Hepatocyte (in vitro differentiated cells): ENCODE measurements around the gene POU3F1. TPM values are rescaled to one million over a fixed set of nuclear protein-coding genes. Genes with fewer than 3 reads are reported as not detected.

Experiments
- DNase-seq: peaks from one replicate; pipeline ENCODE4 v3.0.0-alpha.2; 2016; ENCODE audit warnings: low spot score
- H2AFZ ChIP-seq: fragments of 200-600 bp; sonication (generic); 2 replicates; pipeline ENCODE4 v1.6.0; 2016; ENCODE audit warnings: antibody characterized with exemption, mild to moderate bottlenecking
- H3K27ac ChIP-seq: fragments of 200-600 bp; sonication (generic); 2 replicates; pipeline ENCODE4 v1.5.1; 2016; ENCODE audit warnings: mild to moderate bottlenecking
- H3K27me3 ChIP-seq: fragments of 200-600 bp; sonication (generic); 2 replicates; pipeline ENCODE4 v1.6.1; 2016
- H3K36me3 ChIP-seq: fragments of 200-600 bp; sonication (generic); replicated peaks from 2 replicates; pipeline ENCODE4 v1.5.1; 2016; ENCODE audit warnings: low read depth; ENCODE audit not compliant: insufficient read depth
- H3K4me1 ChIP-seq: fragments of 200-600 bp; sonication (generic); 2 replicates; pipeline ENCODE4 v1.5.1; 2016; ENCODE audit warnings: mild to moderate bottlenecking, moderate library complexity; ENCODE audit not compliant: insufficient read depth
- H3K4me2 ChIP-seq: fragments of 200-600 bp; sonication (generic); 2 replicates; pipeline ENCODE4 v1.6.0; 2016
- H3K4me3 ChIP-seq: fragments of 200-600 bp; sonication (generic); 2 replicates; pipeline ENCODE4 v1.5.1; 2016; ENCODE audit warnings: mild to moderate bottlenecking
- H3K79me2 ChIP-seq: fragments of 200-600 bp; sonication (generic); 2 replicates; pipeline ENCODE4 v1.6.0; 2017; ENCODE audit warnings: mild to moderate bottlenecking
- H3K9me2 ChIP-seq: fragments of 200-600 bp; sonication (generic); replicated peaks from 2 replicates; pipeline ENCODE4 v1.6.0; 2017; ENCODE audit warnings: mild to moderate bottlenecking; ENCODE audit not compliant: insufficient read depth
- H3K9me3 ChIP-seq: fragments of 200-600 bp; sonication (generic); 2 replicates; pipeline ENCODE4 v1.5.1; 2016; ENCODE audit warnings: low read depth, mild to moderate bottlenecking
- H4K20me1 ChIP-seq: fragments of 200-600 bp; sonication (generic); 2 replicates; pipeline ENCODE4 v1.6.0; 2016; ENCODE audit warnings: mild to moderate bottlenecking; ENCODE audit not compliant: insufficient read depth, poor library complexity, severe bottlenecking
- CTCF ChIP-seq: fragments of 200-600 bp; sonication (generic); IDR thresholded peaks from 2 replicates; pipeline ENCODE4 v1.5.1; 2016; ENCODE audit warnings: antibody characterized with exemption, mild to moderate bottlenecking; ENCODE audit not compliant: poor library complexity
- EZH2 ChIP-seq: fragments of 200-600 bp; sonication (generic); IDR thresholded peaks from 2 replicates; pipeline ENCODE4 v1.6.1; 2016; ENCODE audit warnings: antibody characterized with exemption, mild to moderate bottlenecking, borderline replicate concordance
- EZH2phosphoT487 ChIP-seq: fragments of 200-600 bp; sonication (generic); IDR thresholded peaks from one replicate; pipeline ENCODE4 v1.6.1; 2018; ENCODE audit warnings: antibody characterized with exemption, mild to moderate bottlenecking, low read depth, moderate library complexity; ENCODE audit not compliant: unreplicated experiment, severe bottlenecking
- WGBS: methylation state at CpG from one replicate; pipeline ENCODE4 v1.1.6; 2016; ENCODE audit warnings: low lambda C conversion rate; ENCODE audit errors: missing lambda C conversion rate; 5-methylcytosine and 5-hydroxymethylcytosine counted together
- polyA plus RNA-seq: library from polyadenylated mRNA; unstranded; fragments of >200 nt; fragmentation: Nextera tagmentation; extraction: Ambion mirVana; gene quantifications from 2 replicates; pipeline ENCODE4 v1.2.1, GENCODE V29; 2016
- total RNA-seq: library from RNA; depleted of rRNA; stranded (reverse); fragments of >200 nt; gene quantifications from 2 replicates; pipeline ENCODE4 v1.2.3, GENCODE V29; 2014

POU3F1 gene
- total and polyA plus RNA-seq, 2 experiments from 2014 or later = 0.73 TPM; not detected in 1

DNA sequence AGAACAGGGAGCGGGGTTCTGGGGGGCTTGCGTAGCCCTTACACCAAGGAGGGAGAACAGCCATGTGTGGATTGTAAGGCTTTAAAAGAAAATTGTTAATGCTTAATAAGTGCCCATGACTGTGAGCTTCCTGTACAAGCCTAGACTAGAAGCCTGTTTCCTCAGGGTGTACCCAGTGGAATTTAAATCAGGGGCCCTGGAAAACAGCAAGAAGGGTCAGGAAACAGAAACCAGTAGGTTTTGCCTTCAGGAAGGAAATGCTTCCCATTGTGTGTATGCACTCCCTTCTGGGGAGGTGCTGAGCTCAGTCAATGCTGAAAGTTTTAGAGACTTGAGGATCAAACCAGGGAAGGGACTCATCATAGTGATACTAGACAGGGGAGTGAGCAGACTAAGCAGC is 21.4 kb downstream of the POU3F1 start:
- Histone ChIP-seq H3K79me2 (no peaks in the 10 kb centered on the region), H2AFZ (no peak overlapping the region), H3K27me3 (no peaks in the 10 kb centered on the region), H3K36me3 (peaks cover 3% of the 10 kb centered on the region), H3K4me2 (no peak overlapping the region), H4K20me1 (no peaks in the 10 kb centered on the region), H3K9me2 (no peaks in the 10 kb centered on the region), H3K4me3 (no peak overlapping the region), H3K9me3 (no peaks in the 10 kb centered on the region), H3K27ac (no peak overlapping the region), H3K4me1 (peaks cover 18% of the 10 kb centered on the region)
- TF ChIP-seq CTCF (no peak), EZH2phosphoT487 (no peak), EZH2 (no peak)
- no peak for DNase-seq
- WGBS = 100% methylated on average over 2 of the region's 2 CpGs

DNA sequence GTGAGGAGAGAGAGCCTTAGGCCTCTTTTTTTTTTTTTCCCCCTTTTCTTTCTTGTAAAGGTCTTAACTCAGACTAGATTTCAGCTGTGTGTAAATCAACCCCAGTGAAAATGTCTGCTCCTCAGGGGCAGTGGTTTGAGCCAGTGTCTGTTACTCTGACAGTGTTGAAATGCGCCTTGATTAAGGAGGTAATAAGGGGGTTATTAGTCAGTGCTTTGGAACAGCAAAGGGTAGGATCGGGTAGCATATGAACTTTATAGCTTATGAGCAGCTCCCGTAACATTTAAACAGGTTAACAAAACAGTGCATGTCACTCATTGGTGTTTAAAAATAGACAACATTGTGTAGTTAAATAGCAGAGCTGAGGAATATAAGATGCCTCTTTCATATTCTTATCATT is 23.8 kb downstream of the POU3F1 start:
- Histone ChIP-seq H3K79me2 (peaks cover 4% of the 10 kb centered on the region), H3K27me3 (no peaks in the 10 kb centered on the region), H4K20me1 (no peaks in the 10 kb centered on the region), H3K9me2 (no peaks in the 10 kb centered on the region), H3K36me3 (peaks cover 3% of the 10 kb centered on the region), H3K27ac (no peak overlapping the region), H3K4me2 (no peak overlapping the region), H3K4me3 (no peak overlapping the region), H3K9me3 (no peaks in the 10 kb centered on the region), H3K4me1 (no peaks in the 10 kb centered on the region), H2AFZ (no peak overlapping the region)
- no peak for TF ChIP-seq EZH2phosphoT487
- no peak for TF ChIP-seq CTCF
- no peak for TF ChIP-seq EZH2
- WGBS = 89% methylated on average over 3 of the region's 3 CpGs
- no peak for DNase-seq

- WGBS = 98% methylated on average over 5 of the region's 5 CpGs
- Histone ChIP-seq H3K9me2 (no peaks in the 10 kb centered on the region), H3K4me2 (no peak overlapping the region), H4K20me1 (no peaks in the 10 kb centered on the region), H3K4me3 (no peak overlapping the region), H3K9me3 (no peaks in the 10 kb centered on the region), H3K27me3 (no peaks in the 10 kb centered on the region), H3K27ac (no peak overlapping the region), H3K36me3 (peaks cover 3% of the 10 kb centered on the region), H3K4me1 (no peaks in the 10 kb centered on the region), H3K79me2 (peaks cover 13% of the 10 kb centered on the region), H2AFZ (no peak overlapping the region)
- no peak for TF ChIP-seq EZH2
- no peak for TF ChIP-seq EZH2phosphoT487
- TF ChIP-seq CTCF = no peak
- DNase-seq = no peak
Measured at GRCh38 chr1:38021969-38022368, 24.6 kb downstream of the POU3F1 start.

GRCh38 chr1:38020396-38020795 is 26.2 kb downstream of the POU3F1 start:
- TF ChIP-seq EZH2 (no peak), CTCF (no peak), EZH2phosphoT487 (no peak)
- no peaks in the 10 kb centered on the region for H3K9me3 ChIP-seq
- no peaks in the 10 kb centered on the region for H3K4me1 ChIP-seq
- 98% methylated on average over 2 of the region's 2 CpGs for WGBS
- H2AFZ ChIP-seq = no peak overlapping the region
- H3K9me2 ChIP-seq = no peaks in the 10 kb centered on the region
- H3K27ac ChIP-seq = no peak overlapping the region
- peaks cover 27% of the 10 kb centered on the region for H3K79me2 ChIP-seq
- H3K4me3 ChIP-seq = no peak overlapping the region
- no peak for DNase-seq
- H3K4me2 ChIP-seq = no peak overlapping the region
- no peaks in the 10 kb centered on the region for H3K27me3 ChIP-seq
- H3K36me3 ChIP-seq = peaks cover 3% of the 10 kb centered on the region
- H4K20me1 ChIP-seq = no peaks in the 10 kb centered on the region
